Measurements from ENCODE around the gene CINP. TPM values are rescaled to one million over a fixed set of nuclear protein-coding genes. Genes with fewer than 3 reads are reported as not detected.
"Not testable (repeated sequence)": the region's sequence is repeated elsewhere in the genome, so short reads cannot be mapped to it uniquely, and the experiment has no call there.

The CINP gene
- total RNA-seq, 1 donor from 2014 or later = 34.2 TPM

GRCh38 chr14:102303664-102304063, 59.0 kb downstream of the CINP start:
- H3K27ac Mint-ChIP-seq = peak overlapping the region; percentile 49
- peak overlapping the region; percentile 98 for H3K4me3 Mint-ChIP-seq

GRCh38 chr14:102298303-102299070, 64.2 kb downstream of the CINP start:
- not testable (repeated sequence) for DNase-seq (ENCODE audit: extremely low spot score, unreplicated experiment); H3K9me3 Mint-ChIP-seq; H3K27me3 Mint-ChIP-seq; H3K4me3 Mint-ChIP-seq; H3K36me3 Mint-ChIP-seq; H3K27ac Mint-ChIP-seq
- H3K4me1 Mint-ChIP-seq (ENCODE audit: unreplicated experiment) = peaks cover 18% of the 10 kb centered on the region

More at GRCh38 chr14:102303664-102304063, 59.0 kb downstream of the CINP start:
- H3K9me3 Mint-ChIP-seq = no peaks in the 10 kb centered on the region
- no peak for TF ChIP-seq CTCF (conservative IDR thresholded peaks at IDR 0.05)
- DNase-seq (ENCODE audit: extremely low spot score, unreplicated experiment) = no peak
- H3K27me3 Mint-ChIP-seq = peaks cover 3% of the 10 kb centered on the region
- peaks cover 6% of the 10 kb centered on the region for H3K36me3 Mint-ChIP-seq
- peaks cover 24% of the 10 kb centered on the region for H3K4me1 Mint-ChIP-seq (ENCODE audit: unreplicated experiment)

Other genes starting within 250 kb of the CINP start
- gene WDR20, start 223.0 kb downstream of the CINP start, total RNA-seq (ENCODE audit: low replicate concordance) = 33.4 and 49.7 TPM in 2 replicates
- 17.7 and 26.3 TPM in 2 replicates for gene MOK, start 57.7 kb downstream of the CINP start, total RNA-seq (ENCODE audit: low replicate concordance)
- gene ZNF839, start 43.1 kb downstream of the CINP start, total RNA-seq (ENCODE audit: low replicate concordance) = 10.8 and 16.4 TPM in 2 replicates
- gene TECPR2, start 51 bp upstream of the CINP start, total RNA-seq (ENCODE audit: low replicate concordance) = 25.5 and 31.0 TPM in 2 replicates
- gene ANKRD9, start 146.9 kb upstream of the CINP start, total RNA-seq (ENCODE audit: low replicate concordance) = 31.4 and 46.6 TPM in 2 replicates
- 35.3 and 37.5 TPM in 2 replicates for gene RCOR1, start 229.8 kb upstream of the CINP start, total RNA-seq (ENCODE audit: low replicate concordance)

Data from type B pancreatic cell (in vitro differentiated cells).